Lower leg skin (tissue), 3 donors: ENCODE results near the gene PDZD7.

ENCODE experiments used
- CTCF ChIP-seq, 3 donors: fragments of 450-650 bp; IDR thresholded peaks; one replicate each; pipeline ENCODE4 v1.5.1; 2016; ENCODE audit warnings: antibody characterized with exemption in 3 of 3, mild to moderate bottlenecking in 3 of 3, moderate library complexity in 2 of 3
- POLR2A ChIP-seq, 2 donors: fragments of 450-650 bp; IDR thresholded peaks; one replicate each; pipeline ENCODE4 v1.6.1; 2016 to 2017; ENCODE audit warnings: antibody characterized with exemption in 2 of 2, mild to moderate bottlenecking in 1 of 2, moderate library complexity in 1 of 2

- no peak for TF ChIP-seq CTCF (IDR thresholded peaks at IDR 0.05)
- no peak for TF ChIP-seq POLR2A (IDR thresholded peaks at IDR 0.05)
These were observed 9.9 kb upstream of the PDZD7 start for GRCh38 chr10:101040851-101041250.
